GM21526 (cell line): ENCODE data around the gene SLC23A3.
"Not testable (repeated sequence)": the region's sequence is repeated elsewhere in the genome, so short reads cannot be mapped to it uniquely, and the experiment has no call there.

Experiments used
- ATAC-seq: cut with Tn5 transposase; IDR thresholded peaks from one replicate; pipeline ENCODE4 v1.9.1; 2021; ENCODE audit warnings: moderate library complexity; ENCODE audit not compliant: unreplicated experiment, low FRiP score

SLC23A3 gene

DNA sequence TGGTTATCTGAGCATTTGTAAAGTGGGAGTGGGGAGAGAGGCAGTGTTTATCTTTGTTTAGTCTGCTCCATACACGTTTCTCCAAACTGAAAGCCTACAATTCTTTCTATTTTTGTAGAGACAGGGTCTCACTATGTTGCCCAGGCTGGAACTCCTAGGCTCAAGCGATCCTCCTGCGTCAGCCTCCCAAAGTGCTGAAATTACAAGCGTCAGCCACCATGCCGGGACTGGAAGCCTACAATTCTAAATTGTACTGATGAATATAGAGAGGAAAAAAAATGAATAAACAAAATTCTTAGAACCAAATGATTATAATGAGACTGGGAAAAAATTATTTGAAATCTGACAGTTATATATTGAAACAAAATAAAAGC is 35.3 kb upstream of the SLC23A3 start:
- no peak for ATAC-seq

- no peak for ATAC-seq
These were observed 34.8 kb upstream of the SLC23A3 start for GRCh38 chr2:219204425-219205164.

- ATAC-seq: not testable (repeated sequence)
These were observed 31.5 kb upstream of the SLC23A3 start for GRCh38 chr2:219201331-219201730.

DNA sequence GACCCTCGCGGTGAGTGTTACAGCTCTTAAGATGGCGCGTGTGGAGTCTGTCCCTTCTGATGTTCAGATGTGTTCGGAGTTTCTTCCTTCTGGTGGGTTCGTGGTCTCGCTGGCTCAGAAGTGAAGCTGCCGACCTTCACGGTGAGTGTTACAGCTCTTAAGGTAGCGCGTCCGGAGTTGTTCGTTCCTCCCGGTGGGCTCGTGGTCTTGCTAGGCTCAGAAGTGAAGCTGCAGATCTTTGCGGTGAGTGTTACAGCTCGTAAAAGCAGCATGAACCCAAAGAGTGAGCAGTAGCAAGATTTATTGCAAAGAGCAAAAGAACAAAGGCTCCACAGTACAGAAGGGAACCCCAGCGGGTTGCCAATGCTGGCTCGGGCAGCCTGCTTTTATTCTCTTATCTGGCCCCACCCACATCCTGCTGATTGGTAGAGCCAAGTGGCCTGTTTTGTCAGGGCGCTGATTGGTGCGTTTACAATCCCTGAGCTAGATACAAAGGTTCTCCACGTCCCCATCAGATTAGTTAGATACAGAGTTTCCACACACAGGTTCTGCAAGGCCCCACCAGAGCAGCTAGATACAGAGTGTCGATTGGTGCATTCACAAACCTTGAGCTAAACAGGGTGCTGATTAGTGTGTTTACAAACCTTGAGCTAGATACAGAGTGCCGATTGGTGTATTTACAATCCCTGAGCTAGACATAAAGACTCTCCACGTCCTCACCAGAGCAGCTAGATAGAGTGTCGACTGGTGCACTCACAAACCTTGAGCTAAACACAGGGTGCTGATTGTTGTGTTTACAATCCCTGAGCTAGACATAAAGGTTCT is 30.9 kb upstream of the SLC23A3 start:
- ATAC-seq: not testable (repeated sequence)

DNA sequence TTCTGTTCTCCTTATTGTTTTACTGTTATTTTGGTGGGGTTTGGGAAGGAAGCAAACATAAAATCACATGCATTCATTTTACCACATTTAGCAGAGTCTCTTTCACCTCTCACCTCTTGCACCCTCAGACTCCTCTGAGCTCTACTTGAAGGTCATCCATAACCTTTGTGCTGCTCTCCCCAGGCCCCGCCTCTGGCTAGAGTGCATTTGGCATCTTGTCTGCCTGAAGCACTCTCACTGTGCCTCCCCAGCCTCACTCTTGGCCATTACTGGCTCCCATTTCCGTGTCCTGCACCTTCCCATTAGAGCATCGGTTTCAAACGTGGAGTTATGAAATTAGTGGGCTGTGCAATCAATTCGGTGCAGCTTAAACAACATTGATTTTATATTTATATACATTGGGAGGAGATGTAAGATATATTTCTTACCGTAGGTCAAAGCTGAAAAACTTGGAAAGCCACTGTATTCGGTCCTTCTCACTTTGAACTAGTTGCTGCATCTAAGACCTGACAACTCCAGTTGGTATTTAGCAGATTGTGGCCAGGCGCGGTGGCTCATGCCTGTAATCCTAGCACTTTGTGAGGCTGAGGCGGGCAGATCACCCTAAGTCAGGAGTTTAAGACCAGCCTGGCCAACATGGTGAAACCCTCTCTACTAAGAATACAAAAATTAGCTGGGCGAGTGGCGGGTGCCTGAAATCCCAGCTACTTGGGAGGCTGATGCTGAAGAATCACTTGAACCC is 29.8 kb upstream of the SLC23A3 start:
- no peak for ATAC-seq

DNA sequence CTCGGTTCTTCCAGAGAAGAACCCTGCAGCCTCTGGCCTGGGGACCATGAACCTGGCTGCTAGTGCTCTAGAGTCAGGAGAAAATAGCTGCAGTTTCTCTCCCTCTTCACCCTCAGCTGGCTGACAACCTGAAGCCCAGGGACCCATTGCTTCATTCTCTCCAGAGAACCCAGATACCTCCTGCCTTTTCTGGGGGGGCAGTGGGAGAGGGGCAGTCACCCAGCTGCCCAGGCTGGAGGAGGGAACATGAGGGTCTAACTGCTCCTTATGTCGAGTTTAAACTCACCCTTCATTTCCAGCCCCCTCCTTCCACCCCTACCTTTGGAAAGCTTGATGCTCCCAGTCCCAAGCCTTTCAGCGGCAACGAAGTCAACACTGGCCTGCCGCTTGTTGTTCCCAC is 29.1 kb upstream of the SLC23A3 start:
- no peak for ATAC-seq

GRCh38 chr2:219197388-219197787 is 27.6 kb upstream of the SLC23A3 start:
- no peak for ATAC-seq

GRCh38 chr2:219186754-219187456 is 17.1 kb upstream of the SLC23A3 start:
- no peak for ATAC-seq

GRCh38 chr2:219184121-219184520 is 14.3 kb upstream of the SLC23A3 start:
- ATAC-seq: no peak

DNA sequence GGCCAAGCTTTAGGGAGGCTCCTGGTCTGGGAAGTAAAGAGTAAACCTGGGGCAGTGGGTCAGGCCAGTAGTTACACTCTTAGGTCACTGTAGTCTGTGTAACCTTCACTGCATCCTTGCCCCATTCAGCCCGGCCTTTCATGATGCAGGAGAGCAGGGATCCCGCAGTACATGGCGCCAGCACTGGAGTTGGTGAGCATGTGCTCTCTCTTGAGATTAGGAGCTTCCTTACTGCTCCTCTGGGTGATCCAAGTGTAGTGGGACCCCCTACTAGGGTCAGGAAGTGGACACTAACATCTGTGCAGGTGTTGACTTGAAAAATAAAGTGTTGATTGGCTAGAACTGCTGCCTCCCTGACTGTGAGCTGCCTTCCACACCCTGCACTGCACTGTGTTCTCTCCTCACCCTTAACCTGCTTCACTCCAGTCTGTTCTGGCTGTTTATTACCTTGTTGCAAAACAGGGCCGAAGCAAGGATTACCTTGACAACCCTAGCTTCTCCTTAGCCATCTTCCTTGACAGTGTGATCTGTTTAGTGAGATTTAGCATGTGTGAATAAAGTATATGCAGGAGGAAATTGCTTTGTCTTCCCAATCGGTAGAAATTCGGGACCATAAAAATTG is 13.4 kb upstream of the SLC23A3 start:
- ATAC-seq: no peak

- no peak for ATAC-seq
These were observed 12.7 kb upstream of the SLC23A3 start for GRCh38 chr2:219182331-219183150.

DNA sequence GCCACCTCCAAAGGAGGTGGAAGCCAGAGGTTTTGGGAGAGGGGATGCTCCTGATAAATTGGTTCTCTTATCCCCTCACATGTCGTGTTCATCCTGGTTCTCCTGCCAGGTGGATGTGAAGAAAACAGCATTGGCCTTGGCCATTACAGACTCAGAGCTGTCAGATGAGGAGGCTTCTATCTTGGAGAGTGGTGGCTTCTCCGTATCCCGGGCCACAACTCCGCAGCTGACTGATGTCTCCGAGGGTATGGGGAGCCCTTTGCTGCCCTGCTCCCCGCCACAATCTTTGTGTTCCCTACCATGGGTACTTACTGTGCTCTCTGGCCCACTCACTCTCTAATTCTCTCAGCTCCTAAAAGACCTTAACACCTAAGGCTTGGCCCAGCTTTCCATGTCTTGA is 11.7 kb upstream of the SLC23A3 start:
- ATAC-seq: no peak

- no peak for ATAC-seq
These were observed 11.1 kb upstream of the SLC23A3 start for GRCh38 chr2:219180961-219181360.

DNA sequence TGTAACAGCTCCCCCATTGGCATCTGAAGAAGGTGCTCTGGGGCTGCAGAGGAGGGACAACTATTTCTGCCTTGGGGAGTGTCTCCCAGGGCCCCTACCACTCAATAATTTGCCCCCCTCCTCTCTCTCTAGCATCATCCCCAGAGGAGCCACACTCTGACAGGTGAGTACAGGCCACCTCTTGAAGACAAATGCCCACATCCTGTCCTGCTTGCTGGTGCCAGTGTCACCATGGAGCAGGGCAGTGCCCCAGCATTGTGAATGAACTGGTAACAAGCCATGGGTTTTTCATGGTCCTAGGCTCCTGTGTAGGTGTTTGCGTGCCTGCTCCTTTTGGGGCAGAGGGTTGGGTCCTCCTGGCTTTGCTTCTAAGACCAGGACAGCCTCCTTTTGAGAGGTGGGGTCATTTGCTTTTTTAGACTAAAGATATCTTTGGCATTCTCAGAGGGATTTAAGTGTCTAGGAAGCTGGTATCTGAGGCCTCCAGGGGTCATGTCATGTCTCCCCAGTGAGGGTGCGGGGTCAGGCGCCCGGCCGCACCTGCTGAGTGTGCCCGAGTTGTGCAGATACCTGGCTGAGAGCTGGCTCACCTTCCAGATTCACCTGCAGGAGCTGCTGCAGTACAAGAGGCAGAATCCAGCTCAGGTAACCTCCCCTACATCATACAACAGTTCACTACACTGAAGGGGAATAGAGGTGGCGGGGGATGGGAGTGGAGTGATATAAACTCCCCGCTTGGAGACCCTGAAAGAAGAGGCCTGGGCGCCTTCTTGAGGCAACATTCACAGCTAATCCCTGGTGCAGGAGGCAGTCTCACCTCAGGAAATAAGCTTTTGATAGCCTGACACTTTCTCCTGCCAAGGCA is 10.0 kb upstream of the SLC23A3 start:
- ATAC-seq: no peak

DNA sequence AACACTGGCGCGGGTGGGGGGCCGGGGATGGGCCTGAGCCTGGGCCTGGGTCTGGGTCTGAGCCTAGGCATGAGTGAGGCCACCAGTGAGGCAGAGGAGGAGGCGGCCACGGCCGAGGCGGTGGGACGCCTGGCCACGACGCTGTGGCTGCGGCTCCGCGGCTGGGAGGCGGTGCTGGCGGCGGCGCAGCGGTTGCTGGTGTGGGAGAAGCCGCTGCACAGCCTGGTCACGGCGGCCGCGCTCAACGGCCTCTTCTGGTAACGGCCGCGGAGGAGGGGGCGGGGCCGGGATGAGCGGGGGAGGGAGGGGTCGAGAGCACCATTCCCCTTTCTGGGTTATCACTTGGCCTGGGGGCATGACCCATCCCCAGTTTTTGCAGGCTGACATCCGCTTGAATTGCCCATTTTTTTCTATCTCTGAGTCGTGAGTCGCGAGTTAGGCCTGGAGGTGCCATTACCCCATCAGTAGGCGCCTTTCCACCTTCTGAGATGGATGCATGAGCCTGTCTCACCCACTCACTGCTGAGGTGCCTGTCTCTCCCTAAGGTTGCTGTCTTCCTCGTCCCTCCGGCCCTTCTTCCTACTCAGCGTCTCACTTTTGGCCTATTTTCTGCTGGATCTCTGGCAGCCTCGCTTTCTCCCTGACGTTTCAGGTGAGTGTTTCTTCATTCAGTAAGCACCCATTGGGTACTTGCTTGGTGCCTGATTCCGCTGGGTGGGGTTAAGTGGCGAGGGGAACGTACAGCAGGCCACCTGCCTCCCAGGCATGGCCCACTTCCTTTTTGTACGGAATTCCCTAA is 8.7 kb upstream of the SLC23A3 start:
- peak; percentile 26 for ATAC-seq

GRCh38 chr2:219177552-219178376 is 7.9 kb upstream of the SLC23A3 start, which contains the start of gene RETREG2:
Gene RETREG2 (plus strand): TSS chr2:219178275. CDS start chr2:219178353, 78 bp downstream.
- peak; percentile 30 for ATAC-seq
